Fibroblast of upper back skin (primary cell): ENCODE data around the gene CLPTM1.
"Not testable (repeated sequence)": the region's sequence is repeated elsewhere in the genome, so short reads cannot be mapped to it uniquely, and the experiment has no call there.

ENCODE experiments used
- DNase-seq: peaks from one replicate; pipeline ENCODE4 v3.0.0-alpha.2; 2013

The CLPTM1 gene

DNA sequence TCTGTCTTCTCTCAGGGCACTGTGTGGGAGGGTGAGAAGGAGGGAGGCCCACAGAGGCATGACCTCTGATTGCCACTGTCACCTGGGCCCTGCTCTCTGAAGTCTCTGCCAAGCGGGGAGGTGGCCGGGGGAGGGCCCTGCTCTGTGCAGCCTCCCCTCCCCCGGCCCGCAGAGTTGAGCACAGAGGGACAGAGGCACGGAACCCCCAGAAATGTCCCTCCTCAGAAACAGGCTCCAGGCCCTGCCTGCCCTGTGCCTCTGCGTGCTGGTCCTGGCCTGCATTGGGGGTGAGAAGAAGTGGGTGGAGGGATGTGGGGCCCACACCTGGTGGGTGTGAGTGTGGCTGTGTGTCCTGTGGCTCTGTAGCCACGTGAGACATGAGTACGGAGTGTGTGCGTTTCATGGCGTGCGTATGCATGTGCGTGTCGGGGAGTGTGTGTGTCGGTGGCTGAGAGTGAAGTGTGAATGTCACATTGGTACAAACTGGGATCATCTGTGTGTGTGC lies 13.1 kb upstream of the CLPTM1 start, which contains the start of gene APOC4:
APOC4 (plus strand) TSS at position 171 of the 505 bp plus-strand sequence; CDS start at position 212, 41 bp downstream.
- no peak for DNase-seq

GRCh38 chr19:44943801-44944249 lies 11.4 kb upstream of the CLPTM1 start:
- DNase-seq, result no peak

DNA sequence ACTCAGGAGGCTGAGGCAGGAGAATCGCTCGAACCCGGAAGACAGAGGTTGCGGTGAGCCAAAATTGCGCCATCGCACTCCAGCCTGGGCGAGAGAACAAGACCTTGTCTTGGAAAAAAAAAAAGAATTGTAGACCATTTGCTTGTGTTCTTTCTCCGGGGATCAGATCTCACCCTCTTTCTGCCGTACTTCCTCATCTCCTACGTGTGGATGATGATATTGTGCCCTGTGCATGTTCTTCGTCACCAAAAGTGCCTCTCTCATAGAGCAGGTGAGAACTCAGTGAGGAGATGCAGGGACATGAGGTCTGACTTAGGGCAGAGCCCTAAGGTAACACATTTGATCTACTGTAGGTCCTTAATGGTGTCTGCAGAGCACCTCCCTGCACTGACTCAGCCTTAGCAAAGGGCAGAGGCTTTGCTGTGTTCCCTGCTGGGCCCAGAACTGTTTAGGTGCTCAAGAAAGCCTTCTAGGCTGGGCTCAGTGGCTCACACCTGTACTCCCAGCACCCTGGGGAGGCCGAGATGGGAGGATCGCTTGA lies 8.1 kb upstream of the CLPTM1 start:
- DNase-seq, result no peak

DNA sequence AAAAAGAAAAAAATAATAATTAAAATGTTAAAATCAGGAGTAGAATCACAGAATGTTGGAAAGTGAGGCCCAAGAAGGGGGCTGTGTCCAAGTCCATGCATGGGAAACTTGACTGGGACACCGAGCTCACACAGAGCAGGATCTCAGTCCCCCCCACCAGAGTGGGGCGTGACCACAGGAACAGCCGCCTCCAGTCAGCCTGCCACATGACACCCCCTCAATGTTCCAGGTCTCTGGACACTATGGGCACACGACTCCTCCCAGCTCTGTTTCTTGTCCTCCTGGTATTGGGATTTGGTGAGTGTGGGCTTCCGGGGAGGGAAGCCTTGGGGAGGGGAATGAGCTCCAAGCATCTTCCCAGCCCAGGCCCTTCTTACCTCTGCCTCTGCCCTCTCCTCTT lies 6.9 kb upstream of the CLPTM1 start:
- DNase-seq, result no peak

- no peak for DNase-seq
Observed at GRCh38 chr19:44948763-44949374, 6.3 kb upstream of the CLPTM1 start.

- no peak for DNase-seq
Observed at GRCh38 chr19:44949550-44949949, 5.6 kb upstream of the CLPTM1 start.

- peak; percentile 82 for DNase-seq
Observed at GRCh38 chr19:44951179-44952159, 3.7 kb upstream of the CLPTM1 start.

- DNase-seq, result no peak
Observed at GRCh38 chr19:44954278-44954648, 917 bp upstream of the CLPTM1 start.

- no peak for DNase-seq
Observed at GRCh38 chr19:44955505-44956439, 592 bp downstream of the CLPTM1 start.

DNA sequence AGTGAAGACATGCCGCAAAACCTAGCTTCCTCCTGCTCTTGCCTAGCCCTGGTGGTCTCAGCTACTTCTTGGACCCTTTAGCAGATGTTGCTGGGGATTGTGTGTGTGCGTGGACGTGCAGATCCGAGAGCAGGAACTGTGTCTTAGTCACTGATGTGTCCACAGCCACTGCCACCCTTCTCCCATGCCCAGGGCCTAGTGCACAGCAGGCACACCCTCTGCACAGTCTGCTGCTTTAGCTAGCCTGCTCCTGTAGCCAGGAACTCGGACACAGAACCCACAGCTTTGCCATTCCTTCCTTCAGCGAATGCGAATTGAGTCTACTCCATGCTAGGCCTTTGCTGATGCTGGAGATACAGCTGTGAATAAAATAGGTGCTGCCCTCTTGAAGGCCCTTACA lies 2.3 kb downstream of the CLPTM1 start:
- no peak for DNase-seq

GRCh38 chr19:44958090-44958489 lies 2.9 kb downstream of the CLPTM1 start:
- DNase-seq, result no peak

GRCh38 chr19:44959691-44960090 lies 4.5 kb downstream of the CLPTM1 start:
- DNase-seq, result no peak

- DNase-seq, result no peak
Observed at GRCh38 chr19:44960906-44961728, 5.9 kb downstream of the CLPTM1 start.

DNA sequence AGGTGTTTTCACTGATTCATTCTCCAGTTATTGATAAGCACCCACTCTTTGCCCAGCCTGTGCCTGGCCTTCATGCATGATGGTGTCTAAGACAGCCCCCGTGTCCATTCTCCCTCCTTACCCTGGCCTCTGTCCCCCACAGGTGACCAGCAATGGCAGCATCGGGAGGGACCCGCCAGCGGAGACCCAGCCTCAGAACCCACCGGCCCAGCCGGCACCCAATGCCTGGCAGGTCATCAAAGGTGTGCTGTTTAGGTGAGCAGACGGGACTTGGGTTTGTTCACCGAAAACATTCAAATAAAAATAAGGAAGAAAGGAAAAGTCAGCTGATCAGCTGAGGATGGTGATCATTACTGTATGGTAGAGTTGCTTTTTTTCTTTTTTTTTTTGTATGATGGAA lies 6.6 kb downstream of the CLPTM1 start:
- DNase-seq, result no peak

DNA sequence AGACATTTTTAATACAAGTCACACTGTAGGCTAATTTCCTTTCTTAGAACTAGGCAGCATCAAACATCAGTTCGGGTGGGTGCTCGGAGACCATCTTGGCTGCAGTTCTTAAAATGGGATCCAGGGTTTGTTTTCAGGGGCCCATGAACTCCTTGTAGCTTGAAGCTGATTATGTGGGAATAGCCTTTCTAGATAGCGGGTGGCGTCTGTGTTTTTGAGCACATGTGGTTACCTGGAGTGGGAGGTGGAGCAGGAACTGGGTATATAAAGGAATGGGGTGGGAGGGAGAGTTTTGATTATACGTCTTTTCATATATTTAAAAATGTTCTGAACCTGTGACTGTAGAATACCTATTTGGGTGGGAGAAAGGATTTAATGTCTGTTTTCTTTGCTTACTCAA lies 12.9 kb downstream of the CLPTM1 start:
- DNase-seq, result no peak

DNA sequence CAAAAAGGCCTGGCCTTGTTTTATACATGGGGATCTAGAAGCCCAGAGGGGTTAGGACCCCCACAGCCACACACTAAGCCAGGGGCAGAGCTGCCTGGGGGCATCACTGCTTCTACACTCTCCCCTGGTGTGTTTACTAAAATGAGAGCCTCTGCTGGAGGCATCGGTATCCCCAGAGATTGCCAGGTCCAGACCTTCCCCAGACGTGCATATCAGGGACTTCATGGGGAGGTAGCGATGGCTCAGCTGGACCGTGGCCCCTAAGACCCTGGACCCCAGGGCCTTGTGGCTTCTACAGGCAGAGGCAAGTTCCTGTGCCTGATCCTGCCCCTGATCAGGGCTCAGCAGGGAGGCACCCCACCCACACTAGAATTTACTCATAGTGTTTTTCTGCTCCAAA lies 13.5 kb downstream of the CLPTM1 start:
- DNase-seq, result no peak

DNA sequence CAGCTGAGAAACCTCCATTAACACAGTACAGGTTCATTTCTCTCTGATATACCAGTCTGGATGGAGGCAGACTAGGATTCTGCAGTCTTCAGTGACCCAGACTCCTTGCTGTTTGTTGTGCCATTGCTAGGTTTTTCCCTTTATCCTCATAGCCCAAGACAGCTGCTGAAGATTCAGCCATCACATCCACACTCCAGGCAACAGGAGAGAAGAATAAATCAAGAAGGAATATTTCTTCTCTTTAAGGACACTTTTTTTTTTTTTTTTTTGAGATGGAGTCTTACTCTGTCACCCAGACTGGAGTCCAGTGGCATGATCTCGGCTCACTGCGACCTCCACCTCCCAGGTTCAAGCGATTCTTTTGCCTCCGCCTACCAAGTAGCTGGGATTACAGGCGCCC lies 14.3 kb downstream of the CLPTM1 start:
- no peak for DNase-seq

DNA sequence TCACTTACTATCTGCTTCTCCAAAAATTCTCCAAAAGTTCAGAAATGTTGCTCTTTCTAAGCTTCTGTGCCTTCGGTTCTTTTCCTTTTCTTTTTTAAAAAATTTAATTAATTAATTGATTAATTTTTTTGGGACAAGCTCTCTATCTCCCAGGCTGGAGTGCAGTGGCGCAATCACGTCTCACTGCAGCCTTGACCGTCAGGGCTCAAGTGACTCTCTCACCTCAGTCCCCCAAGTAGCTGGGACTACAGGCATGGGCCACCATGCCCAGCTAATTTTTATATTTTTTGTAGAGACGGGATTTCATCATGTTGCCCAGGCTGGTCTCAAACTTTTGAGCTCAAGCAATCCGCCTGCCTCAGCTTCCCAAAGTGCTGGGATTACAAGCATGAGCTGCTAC lies 16.3 kb downstream of the CLPTM1 start:
- not testable (repeated sequence) for DNase-seq

DNA sequence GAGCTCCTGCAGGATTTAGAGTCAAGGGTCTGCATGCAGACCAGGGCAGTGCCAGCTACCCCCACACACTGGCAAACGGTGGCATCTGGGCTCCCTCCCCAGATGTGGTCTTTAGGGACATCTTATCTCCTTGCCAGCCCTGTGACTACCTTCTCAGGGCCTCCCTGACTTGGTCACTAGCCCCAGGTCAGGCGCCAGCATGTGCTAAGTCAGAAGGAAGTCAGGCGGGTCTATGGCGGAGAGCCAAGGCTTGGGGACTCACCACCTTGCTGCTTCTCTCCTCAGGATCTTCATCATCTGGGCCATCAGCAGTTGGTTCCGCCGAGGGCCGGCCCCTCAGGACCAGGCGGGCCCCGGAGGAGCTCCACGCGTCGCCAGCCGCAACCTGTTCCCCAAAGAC lies 17.6 kb downstream of the CLPTM1 start:
- DNase-seq, result no peak

DNA sequence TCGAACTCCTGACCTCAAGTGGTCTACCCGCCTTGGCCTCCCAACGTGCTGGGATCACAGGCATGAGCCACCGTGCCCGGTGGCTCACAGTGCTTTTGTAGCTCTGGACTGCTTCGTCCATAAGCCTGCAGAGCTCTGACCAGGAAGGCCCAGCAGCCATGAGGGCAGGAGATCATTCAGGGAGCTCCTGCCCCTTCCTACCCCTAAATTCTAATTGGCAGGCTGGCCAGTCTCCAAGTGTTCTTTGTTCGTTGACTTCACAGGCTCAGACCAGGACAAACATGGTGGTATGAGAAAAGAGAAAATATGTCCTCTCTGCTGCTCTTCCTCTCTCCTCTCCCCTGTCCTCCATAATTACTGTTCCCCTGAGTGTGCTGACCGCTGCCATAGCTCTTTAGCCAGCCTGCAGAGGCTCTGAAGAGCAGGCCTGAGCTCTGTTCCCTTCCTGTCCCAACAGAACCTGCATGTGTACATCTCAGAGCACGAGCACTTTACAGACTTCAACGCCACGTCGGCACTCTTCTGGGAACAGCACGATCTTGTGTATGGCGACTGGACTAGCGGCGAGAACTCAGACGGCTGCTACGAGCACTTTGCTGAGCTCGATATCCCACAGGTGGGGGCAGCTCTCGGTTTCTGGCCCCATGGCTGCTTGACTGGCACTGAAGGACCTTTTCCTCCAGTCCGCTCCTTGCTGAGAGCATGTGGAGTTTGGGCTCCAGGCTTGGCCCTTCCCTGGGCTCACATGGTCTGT lies 19.0 kb downstream of the CLPTM1 start:
- no peak for DNase-seq

DNA sequence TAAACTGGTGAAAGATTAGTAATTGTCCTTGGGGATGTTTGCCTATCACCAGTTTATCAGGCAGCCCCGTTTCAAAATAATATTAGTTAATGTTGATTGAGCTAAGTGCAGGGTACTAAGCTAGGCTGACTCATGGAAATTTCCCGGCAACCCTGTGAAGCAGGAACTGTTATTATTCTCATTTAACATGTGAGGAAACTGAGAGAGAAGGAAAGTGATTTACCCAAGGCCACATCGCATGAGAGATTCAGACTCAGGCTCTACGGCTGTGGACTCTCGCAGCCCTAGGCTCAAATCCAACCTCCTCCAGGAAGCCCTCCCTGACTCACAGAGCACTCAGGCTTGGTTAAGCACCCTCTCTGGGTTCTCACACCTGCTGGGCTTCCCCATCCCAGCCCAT lies 19.7 kb downstream of the CLPTM1 start:
- no peak for DNase-seq
